A673 (cell line): Measurements from ENCODE around the gene EPHA4. TPM values are rescaled to one million over a fixed set of nuclear protein-coding genes. Genes with fewer than 3 reads are reported as not detected.

Experiments used
- BruUV-seq: library from RNA; stranded (reverse); fragments of 400-500 nt; replicated peaks from 2 replicates; lab custom pipeline; 2021; lab: Mats Ljungman, UMichigan
- CTCF ChIA-PET: fragments of 300-600 bp; sonication (Branson Sonifier 250); formaldehyde crosslinking; loops from one replicate; lab custom pipeline; 2022; ENCODE audit warnings: antibody characterized with exemption; lab: Charles Lee
- POLR2A ChIA-PET: fragments of 300-600 bp; sonication (Branson Sonifier 250); formaldehyde crosslinking; loops from one replicate; lab custom pipeline; 2022; ENCODE audit warnings: antibody characterized with exemption; ENCODE audit not compliant: low non-redundant PET; lab: Charles Lee
- DNase-seq: peaks from one replicate; pipeline ENCODE4 v3.0.0-alpha.2; 2015; ENCODE audit warnings: low spot score
- H3K27ac ChIP-seq: fragments of 200-600 bp; sonication (generic); 2 replicates; pipeline ENCODE4 v1.5.1; 2016; ENCODE audit warnings: mixed run types, low read depth, mild to moderate bottlenecking, mixed read lengths, antibody characterized with exemption, low read length; ENCODE audit not compliant: poor library complexity, severe bottlenecking
- H3K27me3 ChIP-seq: fragments of 200-600 bp; sonication (generic); replicated peaks from 2 replicates; pipeline ENCODE4 v1.6.1; 2017; ENCODE audit warnings: mixed run types, low read depth, mild to moderate bottlenecking, mixed read lengths, antibody characterized with exemption, low read length; ENCODE audit not compliant: insufficient read depth, poor library complexity
- H3K36me3 ChIP-seq: fragments of 200-600 bp; sonication (generic); 2 replicates; pipeline ENCODE4 v1.6.1; 2016; ENCODE audit warnings: mixed run types, mild to moderate bottlenecking, mixed read lengths, antibody characterized with exemption, low read length; ENCODE audit not compliant: insufficient read depth, poor library complexity, severe bottlenecking
- H3K4me1 ChIP-seq: fragments of 200-600 bp; sonication (generic); 2 replicates; pipeline ENCODE4 v1.6.1; 2017; ENCODE audit warnings: mixed run types, mild to moderate bottlenecking, mixed read lengths, antibody characterized with exemption, low read length; ENCODE audit not compliant: insufficient read depth, poor library complexity, severe bottlenecking
- H3K4me3 ChIP-seq: fragments of 200-600 bp; sonication (generic); 2 replicates; pipeline ENCODE4 v1.5.1; 2016; ENCODE audit warnings: low read depth, mixed run types, mild to moderate bottlenecking, mixed read lengths, low read length; ENCODE audit not compliant: poor library complexity, severe bottlenecking
- H3K9me3 ChIP-seq: fragments of 200-600 bp; sonication (generic); 2 replicates; pipeline ENCODE4 v1.6.1; 2016; ENCODE audit warnings: mixed run types, low read depth, mild to moderate bottlenecking, mixed read lengths, antibody characterized with exemption, low read length; ENCODE audit not compliant: poor library complexity, severe bottlenecking
- CTCF ChIP-seq: fragments of 300-800, 200-600 bp; sonication (generic); conservative IDR thresholded peaks from 2 replicates; pipeline ENCODE4 v1.5.1; 2017; ENCODE audit warnings: low read depth, mild to moderate bottlenecking, antibody characterized with exemption, low read length, moderate library complexity, mixed read lengths
- EZH2 ChIP-seq: fragments of 200-600 bp; sonication (generic); IDR thresholded peaks from 2 replicates; pipeline ENCODE4 v1.6.1; 2017; ENCODE audit warnings: borderline replicate concordance, low read depth, mild to moderate bottlenecking, mixed read lengths, antibody characterized with exemption, low read length; ENCODE audit not compliant: poor library complexity, severe bottlenecking
- intact Hi-C: fragments of 100-400 bp; cut with micrococcal nuclease; formaldehyde crosslinking; loops from one replicate; pipeline ENCODE4 v1.10.0; 2022; ENCODE audit not compliant: unreplicated experiment
- total RNA-seq: library from RNA; stranded (reverse); gene quantifications from 2 replicates; pipeline ENCODE4 v1.2.3, GENCODE V29; 2021

Gene EPHA4
- total RNA-seq, 1 experiment from 2014 or later, result 39.5 TPM

- Histone ChIP-seq H3K9me3 (no peaks in the 10 kb centered on the region), H3K4me1 (no peaks in the 10 kb centered on the region), H3K4me3 (no peak overlapping the region), H3K36me3 (no peaks in the 10 kb centered on the region), H3K27ac (no peak overlapping the region), H3K27me3 (no peaks in the 10 kb centered on the region)
- no TSS peak for BruUV-seq
- intact Hi-C loops, result no loop called here
- TF ChIP-seq EZH2 (no peak), CTCF (no peak)
- ChIA-PET CTCF (no interaction called here), POLR2A (interaction anchor here (0.6 kb wide), 1 partner anchor 32 kb away, joined by 3 read pairs; no protein-coding TSS in a partner anchor)
- DNase-seq, result no peak
Measured at GRCh38 chr2:221490506-221491060, 81.5 kb downstream of the EPHA4 start.

GRCh38 chr2:221488136-221488807 is 83.8 kb downstream of the EPHA4 start:
- BruUV-seq, result no TSS peak
- ChIA-PET CTCF (no interaction called here), POLR2A (no interaction called here)

GRCh38 chr2:221486106-221486505 is 86.0 kb downstream of the EPHA4 start:
- ChIA-PET POLR2A (no interaction called here), CTCF (no interaction called here)
- TF ChIP-seq EZH2, result no peak
- no peak for TF ChIP-seq CTCF
- no peak for DNase-seq
- Histone ChIP-seq H3K4me3 (no peak overlapping the region), H3K4me1 (no peaks in the 10 kb centered on the region), H3K9me3 (no peaks in the 10 kb centered on the region), H3K36me3 (no peaks in the 10 kb centered on the region), H3K27me3 (no peaks in the 10 kb centered on the region), H3K27ac (no peak overlapping the region)
- no TSS peak for BruUV-seq
- intact Hi-C loops, result no loop called here

More at GRCh38 chr2:221488136-221488807, 83.8 kb downstream of the EPHA4 start:
- H3K4me3 ChIP-seq, result no peak overlapping the region
- no peaks in the 10 kb centered on the region for H3K36me3 ChIP-seq
- no peaks in the 10 kb centered on the region for H3K4me1 ChIP-seq
- H3K27me3 ChIP-seq, result no peaks in the 10 kb centered on the region
- TF ChIP-seq CTCF (no peak), EZH2 (no peak)
- no peak overlapping the region for H3K27ac ChIP-seq
- intact Hi-C loops, result no loop called here
- no peaks in the 10 kb centered on the region for H3K9me3 ChIP-seq
- DNase-seq, result no peak
